ENCODE results near the gene PLSCR5.

Gene PLSCR5, protein sequence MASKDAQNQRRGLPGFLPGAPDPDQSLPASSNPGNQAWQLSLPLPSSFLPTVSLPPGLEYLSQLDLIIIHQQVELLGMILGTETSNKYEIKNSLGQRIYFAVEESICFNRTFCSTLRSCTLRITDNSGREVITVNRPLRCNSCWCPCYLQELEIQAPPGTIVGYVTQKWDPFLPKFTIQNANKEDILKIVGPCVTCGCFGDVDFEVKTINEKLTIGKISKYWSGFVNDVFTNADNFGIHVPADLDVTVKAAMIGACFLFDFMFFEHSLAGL

DNA sequence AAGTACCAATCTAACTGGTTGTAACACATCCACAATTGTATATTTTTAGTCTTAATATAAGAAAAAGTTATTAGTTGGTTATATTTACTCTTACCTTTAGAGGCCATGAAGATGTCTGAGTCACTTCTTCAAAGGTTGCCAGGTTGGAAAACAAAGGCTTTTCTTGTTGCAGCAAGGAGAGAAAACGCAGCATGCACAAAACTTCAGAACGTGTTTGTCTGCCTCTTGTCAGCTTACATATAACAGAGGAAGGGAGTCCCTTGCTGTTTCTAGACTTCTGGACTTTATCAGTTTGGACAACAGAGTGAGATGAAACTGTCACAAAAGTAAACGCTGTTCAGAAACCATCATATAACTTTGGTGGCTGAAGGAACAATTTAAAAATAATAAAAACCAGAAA is at the start of gene PLSCR5:
Gene PLSCR5 (minus strand): TSS at position 241 of the 400 bp plus-strand sequence. CDS start 134 bp downstream, at position 107.
- Histone ChIP-seq H3K9me3 (ENCODE audit: low read length) (no peaks in the 10 kb centered on the region), H3K4me1 (ENCODE audit: insufficient read depth, low read length) (peaks cover 9% of the 10 kb centered on the region), H3K4me3 (ENCODE audit: low read depth in 1 of 2, low read length in 2 of 2) (no peak within 1 kb of the TSS), H3K27me3 (ENCODE audit: control insufficient read depth in 1 of 2, insufficient read depth in 2 of 2, low read length in 2 of 2) (no peaks in the 10 kb centered on the region), H3K27ac (ENCODE audit: low read depth, low read length) (no peak within 1 kb of the TSS), H3K9ac (ENCODE audit: low read length) (no peak within 1 kb of the TSS), H3K36me3 (ENCODE audit: insufficient read depth, low read length) (no peaks in the 10 kb centered on the region)

DNA sequence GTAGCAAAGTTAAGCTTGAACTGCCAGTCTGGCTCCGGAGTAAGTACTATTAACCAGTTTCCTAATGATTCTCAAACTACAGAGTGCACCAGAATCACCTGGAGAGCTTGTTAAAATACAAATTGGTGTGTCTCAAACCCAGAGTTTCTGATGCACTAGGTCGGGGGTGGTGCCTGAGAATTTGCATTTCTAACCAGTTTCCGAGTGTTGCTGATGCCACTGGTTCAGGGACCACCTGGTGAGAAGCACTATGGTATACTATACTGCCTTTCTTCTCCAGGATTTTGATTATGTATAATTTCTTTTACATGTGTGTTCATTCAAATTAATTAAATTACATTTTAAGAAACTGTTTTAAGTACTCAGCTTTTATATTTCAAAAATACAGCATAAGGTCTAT is 48.8 kb upstream of the PLSCR5 start:
- Histone ChIP-seq H3K36me3 (ENCODE audit: insufficient read depth, low read length) (no peaks in the 10 kb centered on the region), H3K4me3 (ENCODE audit: low read depth in 1 of 2, low read length in 2 of 2) (no peak overlapping the region), H3K4me1 (ENCODE audit: insufficient read depth, low read length) (peaks cover 4% of the 10 kb centered on the region), H3K9ac (ENCODE audit: low read length) (no peak overlapping the region), H3K27ac (ENCODE audit: low read depth, low read length) (no peak overlapping the region), H3K9me3 (ENCODE audit: low read length) (no peaks in the 10 kb centered on the region), H3K27me3 (ENCODE audit: control insufficient read depth in 1 of 2, insufficient read depth in 2 of 2, low read length in 2 of 2) (no peaks in the 10 kb centered on the region)

DNA sequence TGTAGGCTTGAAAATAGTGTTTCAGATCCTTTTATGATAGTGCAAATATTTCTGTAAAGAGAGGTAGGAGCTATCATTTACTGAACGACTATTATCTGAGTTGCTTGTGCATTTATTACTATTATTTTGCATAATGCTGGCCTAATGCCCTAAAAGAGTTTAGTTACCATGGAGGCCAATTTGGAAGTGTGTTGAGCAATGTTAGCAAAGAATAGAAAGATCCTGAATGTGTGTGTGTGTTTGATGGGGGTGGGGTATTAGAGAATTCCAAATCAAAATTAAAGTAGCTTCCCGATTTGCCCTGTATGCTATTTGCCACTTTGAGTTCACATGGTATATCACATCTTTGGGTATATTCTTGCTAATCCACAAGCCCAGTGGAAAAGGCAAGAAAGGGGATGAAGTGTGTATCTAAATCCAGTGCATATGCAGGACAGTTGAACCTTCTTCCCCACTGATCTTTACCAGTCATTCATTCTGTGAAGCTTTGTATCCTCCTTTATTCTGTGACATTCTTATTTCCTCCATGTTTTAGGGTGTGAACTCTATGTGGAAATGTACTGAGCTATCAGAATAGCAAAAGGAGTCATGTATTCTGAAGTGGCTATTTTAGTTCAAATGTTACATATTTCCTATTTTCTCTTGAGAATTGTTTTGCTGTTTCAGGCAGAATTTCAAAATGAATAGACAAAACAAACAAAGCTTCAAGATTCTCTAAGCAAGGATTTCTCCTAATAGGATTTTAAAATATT is 45.7 kb upstream of the PLSCR5 start:
- Histone ChIP-seq H3K9ac (ENCODE audit: low read length) (no peak overlapping the region), H3K4me3 (ENCODE audit: low read depth in 1 of 2, low read length in 2 of 2) (no peak overlapping the region), H3K36me3 (ENCODE audit: insufficient read depth, low read length) (no peaks in the 10 kb centered on the region)

DNA sequence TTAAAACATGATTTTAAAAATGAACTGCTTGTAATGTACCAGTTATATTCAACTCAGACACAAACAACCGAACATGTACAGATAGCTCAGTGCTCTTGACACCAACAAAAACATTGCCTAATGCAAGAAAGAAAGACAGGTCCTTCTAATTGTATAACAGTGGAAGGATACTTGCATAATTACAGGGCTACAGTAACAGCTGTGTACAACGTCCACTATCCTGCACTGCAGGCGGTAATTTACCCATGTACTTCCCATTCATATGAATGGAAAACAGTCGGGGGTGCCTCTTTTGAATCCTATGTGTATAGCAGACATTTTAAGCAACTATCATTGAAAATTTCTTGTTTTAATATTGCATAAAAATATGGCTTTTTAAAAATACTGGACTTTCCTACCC is 41.1 kb upstream of the PLSCR5 start:
- Histone ChIP-seq H3K36me3 (ENCODE audit: insufficient read depth, low read length) (no peaks in the 10 kb centered on the region), H3K9ac (ENCODE audit: low read length) (no peak overlapping the region), H3K27ac (ENCODE audit: low read depth, low read length) (no peak overlapping the region), H3K27me3 (ENCODE audit: control insufficient read depth in 1 of 2, insufficient read depth in 2 of 2, low read length in 2 of 2) (no peaks in the 10 kb centered on the region), H3K4me3 (ENCODE audit: low read depth in 1 of 2, low read length in 2 of 2) (no peak overlapping the region), H3K9me3 (ENCODE audit: low read length) (no peaks in the 10 kb centered on the region), H3K4me1 (ENCODE audit: insufficient read depth, low read length) (peaks cover 4% of the 10 kb centered on the region)

More for the DNA sequence above, 45.7 kb upstream of the PLSCR5 start:
- Histone ChIP-seq H3K9me3 (ENCODE audit: low read length) (no peaks in the 10 kb centered on the region), H3K27me3 (ENCODE audit: control insufficient read depth in 1 of 2, insufficient read depth in 2 of 2, low read length in 2 of 2) (no peaks in the 10 kb centered on the region), H3K4me1 (ENCODE audit: insufficient read depth, low read length) (peaks cover 4% of the 10 kb centered on the region), H3K27ac (ENCODE audit: low read depth, low read length) (no peak overlapping the region)

DNA sequence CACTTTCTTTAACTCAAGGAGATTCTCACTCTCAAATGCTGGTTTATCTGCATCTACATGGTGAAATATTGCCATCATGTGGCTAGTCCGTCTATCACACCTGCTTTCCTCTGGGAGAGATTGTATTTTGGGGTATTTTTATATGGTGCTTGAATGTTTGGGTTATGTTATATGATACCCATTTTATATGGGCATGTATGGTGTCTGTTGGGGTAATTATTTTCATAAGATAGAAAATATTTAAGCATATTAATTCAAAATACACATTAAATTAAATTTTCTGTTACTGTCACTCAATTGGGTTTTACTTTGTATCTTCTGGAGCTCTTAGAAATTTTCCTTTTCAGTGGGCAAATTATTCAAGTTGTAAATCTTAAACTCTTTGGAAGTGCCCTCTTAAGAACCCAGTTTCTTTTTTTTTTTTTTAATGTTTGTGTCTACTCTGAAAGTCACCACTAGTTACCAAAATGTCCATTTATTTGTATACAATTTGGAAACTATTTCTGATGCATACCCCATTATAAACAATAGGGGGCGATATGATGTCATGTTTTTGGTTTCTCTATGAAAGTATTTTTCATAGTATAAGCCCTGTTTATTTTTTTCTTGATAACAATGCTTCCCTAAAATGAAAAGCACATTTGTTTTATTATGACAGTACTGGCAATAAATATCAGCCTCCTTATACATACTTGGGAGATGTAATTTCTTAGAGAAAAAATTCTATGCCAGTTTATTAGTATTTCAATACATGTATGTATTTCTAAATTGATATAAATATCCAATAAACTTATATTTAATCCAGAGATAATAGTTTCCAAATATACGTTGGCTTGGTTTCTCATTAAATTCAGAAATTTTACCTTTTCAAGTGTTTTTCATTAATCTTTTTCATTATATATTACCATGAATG is 36.1 kb upstream of the PLSCR5 start:
- Histone ChIP-seq H3K27me3 (ENCODE audit: control insufficient read depth in 1 of 2, insufficient read depth in 2 of 2, low read length in 2 of 2) (no peaks in the 10 kb centered on the region), H3K27ac (ENCODE audit: low read depth, low read length) (no peak overlapping the region), H3K9me3 (ENCODE audit: low read length) (no peaks in the 10 kb centered on the region), H3K4me1 (ENCODE audit: insufficient read depth, low read length) (no peaks in the 10 kb centered on the region), H3K9ac (ENCODE audit: low read length) (no peak overlapping the region), H3K4me3 (ENCODE audit: low read depth in 1 of 2, low read length in 2 of 2) (no peak overlapping the region), H3K36me3 (ENCODE audit: insufficient read depth, low read length) (no peaks in the 10 kb centered on the region)

DNA sequence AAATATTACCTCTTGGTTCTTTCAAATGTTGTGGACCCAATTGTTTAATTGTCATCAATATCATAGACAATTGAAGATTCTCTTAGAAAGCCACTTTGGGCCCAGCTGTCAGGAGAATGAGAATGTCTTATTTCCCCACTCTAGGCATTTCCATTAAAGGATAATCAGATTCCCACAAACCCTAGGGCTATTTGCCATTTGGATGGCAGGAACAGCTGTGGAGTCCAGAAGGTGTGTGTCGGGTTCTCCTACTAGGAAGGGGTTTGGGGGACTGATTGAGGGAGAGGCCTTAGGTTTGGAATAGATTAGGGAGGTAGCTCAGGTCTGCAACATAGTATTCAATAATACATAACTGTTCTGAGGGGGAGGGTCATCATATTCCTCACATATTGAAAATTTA is 35.2 kb upstream of the PLSCR5 start:
- Histone ChIP-seq H3K36me3 (ENCODE audit: insufficient read depth, low read length) (no peaks in the 10 kb centered on the region), H3K4me3 (ENCODE audit: low read depth in 1 of 2, low read length in 2 of 2) (no peak overlapping the region), H3K9me3 (ENCODE audit: low read length) (no peaks in the 10 kb centered on the region), H3K27me3 (ENCODE audit: control insufficient read depth in 1 of 2, insufficient read depth in 2 of 2, low read length in 2 of 2) (no peaks in the 10 kb centered on the region), H3K27ac (ENCODE audit: low read depth, low read length) (no peak overlapping the region), H3K4me1 (ENCODE audit: insufficient read depth, low read length) (no peaks in the 10 kb centered on the region), H3K9ac (ENCODE audit: low read length) (no peak overlapping the region)

DNA sequence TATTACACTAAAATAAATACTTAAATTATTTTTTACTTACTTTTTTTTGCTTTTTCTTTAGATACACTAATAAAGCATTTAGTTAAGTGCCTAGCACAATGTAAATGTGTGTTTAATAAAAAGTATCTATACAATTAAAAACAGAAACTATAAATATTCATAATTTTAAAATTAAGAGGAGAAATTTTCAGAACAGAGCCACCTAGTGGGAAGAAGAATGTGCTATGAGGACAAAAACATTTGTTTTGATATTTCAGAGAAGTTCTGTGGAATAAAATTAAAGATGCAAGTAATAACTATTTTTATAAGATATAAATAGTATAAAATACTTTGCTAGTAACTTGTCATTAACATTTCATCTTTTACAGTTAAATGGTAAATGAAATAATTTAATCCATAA is 33.6 kb upstream of the PLSCR5 start:
- Histone ChIP-seq H3K4me1 (ENCODE audit: insufficient read depth, low read length) (peaks cover 2% of the 10 kb centered on the region), H3K4me3 (ENCODE audit: low read depth in 1 of 2, low read length in 2 of 2) (no peak overlapping the region), H3K9ac (ENCODE audit: low read length) (no peak overlapping the region), H3K27me3 (ENCODE audit: control insufficient read depth in 1 of 2, insufficient read depth in 2 of 2, low read length in 2 of 2) (no peaks in the 10 kb centered on the region), H3K27ac (ENCODE audit: low read depth, low read length) (no peak overlapping the region), H3K9me3 (ENCODE audit: low read length) (no peaks in the 10 kb centered on the region), H3K36me3 (ENCODE audit: insufficient read depth, low read length) (no peaks in the 10 kb centered on the region)

DNA sequence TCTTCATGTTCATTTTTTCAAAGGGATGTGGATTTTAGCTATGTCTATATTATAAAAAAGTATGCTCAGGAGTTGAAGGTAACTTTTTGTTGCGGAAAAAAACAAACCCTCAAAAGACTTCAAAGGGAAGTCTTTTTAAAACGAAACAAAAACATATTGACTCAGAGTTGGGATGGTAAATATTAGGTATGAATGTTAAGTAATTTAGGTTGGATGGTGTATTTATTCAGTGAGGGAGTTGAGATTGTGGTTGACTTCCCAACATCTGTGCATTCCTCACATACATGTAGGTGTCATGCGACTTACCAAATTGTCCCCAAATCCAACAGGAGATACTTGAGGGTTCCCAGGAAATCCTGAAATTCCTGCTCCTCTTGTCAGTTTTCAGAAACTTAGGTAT is 32.7 kb upstream of the PLSCR5 start:
- Histone ChIP-seq H3K4me1 (ENCODE audit: insufficient read depth, low read length) (peaks cover 9% of the 10 kb centered on the region), H3K9me3 (ENCODE audit: low read length) (no peaks in the 10 kb centered on the region), H3K36me3 (ENCODE audit: insufficient read depth, low read length) (no peaks in the 10 kb centered on the region), H3K27me3 (ENCODE audit: control insufficient read depth in 1 of 2, insufficient read depth in 2 of 2, low read length in 2 of 2) (no peaks in the 10 kb centered on the region), H3K27ac (ENCODE audit: low read depth, low read length) (no peak overlapping the region), H3K4me3 (ENCODE audit: low read depth in 1 of 2, low read length in 2 of 2) (no peak overlapping the region), H3K9ac (ENCODE audit: low read length) (no peak overlapping the region)

DNA sequence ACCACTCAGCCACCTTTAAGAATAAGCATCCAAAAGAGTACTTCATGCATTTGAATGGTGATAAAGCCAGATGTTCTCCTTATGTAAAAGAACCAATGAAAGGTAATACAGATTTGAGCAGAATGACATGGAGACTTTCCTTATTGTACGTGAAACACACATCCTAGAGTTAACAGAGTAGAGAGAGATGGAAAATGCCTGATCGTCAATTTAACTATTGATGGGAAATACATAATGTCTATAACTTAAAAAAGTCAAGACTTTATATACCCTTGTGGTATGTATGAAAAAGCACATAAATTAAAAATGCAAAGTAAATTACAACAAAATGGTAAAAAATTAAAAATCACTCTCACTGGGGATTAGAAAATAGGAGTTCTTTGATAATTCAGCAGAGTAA is 31.7 kb upstream of the PLSCR5 start:
- Histone ChIP-seq H3K9ac (ENCODE audit: low read length) (no peak overlapping the region), H3K27me3 (ENCODE audit: control insufficient read depth in 1 of 2, insufficient read depth in 2 of 2, low read length in 2 of 2) (no peaks in the 10 kb centered on the region), H3K27ac (ENCODE audit: low read depth, low read length) (no peak overlapping the region), H3K4me3 (ENCODE audit: low read depth in 1 of 2, low read length in 2 of 2) (no peak overlapping the region), H3K36me3 (ENCODE audit: insufficient read depth, low read length) (no peaks in the 10 kb centered on the region), H3K4me1 (ENCODE audit: insufficient read depth, low read length) (peaks cover 9% of the 10 kb centered on the region), H3K9me3 (ENCODE audit: low read length) (no peaks in the 10 kb centered on the region)

DNA sequence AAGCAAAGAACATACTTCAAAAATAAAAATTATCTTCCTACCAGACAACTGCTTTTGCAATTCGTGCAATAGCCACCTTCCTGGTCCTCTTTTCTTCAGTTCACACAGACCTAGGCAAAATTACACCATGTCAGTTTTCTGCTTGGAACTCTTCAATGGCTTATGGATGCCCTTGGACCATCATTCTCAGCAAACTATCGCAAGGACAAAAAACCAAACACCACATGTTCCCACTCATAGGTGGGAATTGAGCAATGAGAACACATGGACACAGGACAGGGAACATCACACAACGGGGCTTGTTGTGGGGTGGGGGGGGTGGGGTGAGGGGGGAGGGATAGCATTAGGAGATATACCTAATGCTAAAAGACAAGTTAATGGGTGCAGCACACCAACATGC is 29.2 kb upstream of the PLSCR5 start:
- no peaks in the 10 kb centered on the region for H3K9me3 ChIP-seq (ENCODE audit: low read length)
- H3K27me3 ChIP-seq (ENCODE audit: control insufficient read depth in 1 of 2, insufficient read depth in 2 of 2, low read length in 2 of 2), result no peaks in the 10 kb centered on the region
- H3K27ac ChIP-seq (ENCODE audit: low read depth, low read length), result no peak overlapping the region
- no peak overlapping the region for H3K9ac ChIP-seq (ENCODE audit: low read length)
- H3K4me1 ChIP-seq (ENCODE audit: insufficient read depth, low read length), result peaks cover 9% of the 10 kb centered on the region
- no peaks in the 10 kb centered on the region for H3K36me3 ChIP-seq (ENCODE audit: insufficient read depth, low read length)
- H3K4me3 ChIP-seq (ENCODE audit: low read depth in 1 of 2, low read length in 2 of 2), result no peak overlapping the region

DNA sequence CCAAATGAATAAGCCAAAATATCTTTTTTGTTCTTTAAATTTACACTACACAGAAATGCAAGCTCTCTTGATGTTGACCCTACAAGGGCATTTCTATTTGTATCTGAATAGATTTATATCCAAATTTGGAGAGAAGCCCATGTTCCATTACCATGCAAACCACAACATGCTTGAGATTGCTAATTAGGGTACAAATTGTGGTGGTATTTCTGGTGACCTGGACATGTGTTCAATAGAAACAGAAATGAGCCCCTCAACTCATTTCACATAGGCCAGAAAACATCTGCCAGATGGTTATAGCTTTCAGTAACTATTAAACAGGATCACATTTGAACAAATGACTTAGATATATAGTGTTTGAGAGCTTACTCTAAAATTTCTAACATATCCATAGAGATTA is 23.5 kb upstream of the PLSCR5 start:
- H3K36me3 ChIP-seq (ENCODE audit: insufficient read depth, low read length), result no peaks in the 10 kb centered on the region
- peaks cover 11% of the 10 kb centered on the region for H3K4me1 ChIP-seq (ENCODE audit: insufficient read depth, low read length)
- H3K4me3 ChIP-seq (ENCODE audit: low read depth in 1 of 2, low read length in 2 of 2), result no peak overlapping the region
- no peaks in the 10 kb centered on the region for H3K9me3 ChIP-seq (ENCODE audit: low read length)
- H3K9ac ChIP-seq (ENCODE audit: low read length), result no peak overlapping the region
- H3K27ac ChIP-seq (ENCODE audit: low read depth, low read length), result no peak overlapping the region
- H3K27me3 ChIP-seq (ENCODE audit: control insufficient read depth in 1 of 2, insufficient read depth in 2 of 2, low read length in 2 of 2), result no peaks in the 10 kb centered on the region
